ENCODE results near the gene NAPA. TPM values are rescaled to one million over a fixed set of nuclear protein-coding genes. Genes with fewer than 3 reads are reported as not detected.

Gene NAPA
- total and polyA plus RNA-seq, 8 donors = 106 to 131 (median 119) TPM

DNA sequence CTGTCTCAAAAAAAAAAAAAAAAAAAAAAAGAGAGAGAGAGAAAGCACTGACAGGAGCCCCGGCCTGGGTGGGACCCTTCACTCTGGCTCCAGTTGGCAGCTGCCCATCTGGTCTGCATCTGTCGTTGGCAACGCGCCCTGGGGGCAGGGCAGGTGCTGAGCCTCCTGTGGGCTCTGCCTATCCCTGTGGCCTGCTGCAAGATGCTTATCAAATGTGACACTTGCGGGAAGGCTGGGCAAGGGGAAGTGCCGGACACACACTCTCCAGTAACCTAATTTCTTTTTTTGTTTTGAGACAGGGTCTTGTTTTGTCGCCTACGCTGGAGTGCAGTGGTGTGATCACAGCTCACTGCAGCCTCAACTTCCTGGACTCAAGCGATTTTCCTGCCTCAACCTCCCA lies 20.1 kb downstream of the NAPA start:
- Histone ChIP-seq H3K27ac (no peak overlapping the region), H3K36me3 (peaks cover 0 to 93% of the 10 kb centered on the region in 2 donors), H3K4me3 (no peak overlapping the region), H3K9me3 (no peaks in the 10 kb centered on the region), H3K27me3 (no peaks in the 10 kb centered on the region), H3K4me1 (no peaks in the 10 kb centered on the region)
- TF ChIP-seq, protein P1, sequence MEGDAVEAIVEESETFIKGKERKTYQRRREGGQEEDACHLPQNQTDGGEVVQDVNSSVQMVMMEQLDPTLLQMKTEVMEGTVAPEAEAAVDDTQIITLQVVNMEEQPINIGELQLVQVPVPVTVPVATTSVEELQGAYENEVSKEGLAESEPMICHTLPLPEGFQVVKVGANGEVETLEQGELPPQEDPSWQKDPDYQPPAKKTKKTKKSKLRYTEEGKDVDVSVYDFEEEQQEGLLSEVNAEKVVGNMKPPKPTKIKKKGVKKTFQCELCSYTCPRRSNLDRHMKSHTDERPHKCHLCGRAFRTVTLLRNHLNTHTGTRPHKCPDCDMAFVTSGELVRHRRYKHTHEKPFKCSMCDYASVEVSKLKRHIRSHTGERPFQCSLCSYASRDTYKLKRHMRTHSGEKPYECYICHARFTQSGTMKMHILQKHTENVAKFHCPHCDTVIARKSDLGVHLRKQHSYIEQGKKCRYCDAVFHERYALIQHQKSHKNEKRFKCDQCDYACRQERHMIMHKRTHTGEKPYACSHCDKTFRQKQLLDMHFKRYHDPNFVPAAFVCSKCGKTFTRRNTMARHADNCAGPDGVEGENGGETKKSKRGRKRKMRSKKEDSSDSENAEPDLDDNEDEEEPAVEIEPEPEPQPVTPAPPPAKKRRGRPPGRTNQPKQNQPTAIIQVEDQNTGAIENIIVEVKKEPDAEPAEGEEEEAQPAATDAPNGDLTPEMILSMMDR (IDR thresholded peaks at IDR 0.05) = no peak
- ATAC-seq (no peak), DNase-seq (peak in 1 of 4 donors; percentile 68)
- intact Hi-C loops (cut with DNase I) = no loop called here

- ATAC-seq (no peak), DNase-seq (peak in 1 of 4 donors; percentile 20)
- TF ChIP-seq, protein P1 (IDR thresholded peaks at IDR 0.05) = no peak
- Histone ChIP-seq H3K4me1 (no peaks in the 10 kb centered on the region), H3K9me3 (no peaks in the 10 kb centered on the region), H3K4me3 (no peak overlapping the region), H3K27ac (no peak overlapping the region), H3K27me3 (no peaks in the 10 kb centered on the region), H3K36me3 (peaks cover 0 to 93% of the 10 kb centered on the region in 2 donors)
- intact Hi-C loops (cut with DNase I) = no loop called here
These were observed 20.7 kb downstream of the NAPA start for GRCh38 chr19:47494211-47494547.

- Histone ChIP-seq H3K27me3 (no peaks in the 10 kb centered on the region), H3K4me1 (no peaks in the 10 kb centered on the region), H3K9me3 (no peaks in the 10 kb centered on the region), H3K36me3 (peaks cover 0 to 93% of the 10 kb centered on the region in 2 donors), H3K27ac (no peak overlapping the region), H3K4me3 (no peak overlapping the region)
- ATAC-seq = no peak
- DNase-seq = peak in 1 of 4 donors; percentile 45
- intact Hi-C loops (cut with DNase I) = no loop called here
- TF ChIP-seq, protein P1 (IDR thresholded peaks at IDR 0.05) = no peak
These were observed 21.3 kb downstream of the NAPA start for GRCh38 chr19:47493378-47494210.

DNA sequence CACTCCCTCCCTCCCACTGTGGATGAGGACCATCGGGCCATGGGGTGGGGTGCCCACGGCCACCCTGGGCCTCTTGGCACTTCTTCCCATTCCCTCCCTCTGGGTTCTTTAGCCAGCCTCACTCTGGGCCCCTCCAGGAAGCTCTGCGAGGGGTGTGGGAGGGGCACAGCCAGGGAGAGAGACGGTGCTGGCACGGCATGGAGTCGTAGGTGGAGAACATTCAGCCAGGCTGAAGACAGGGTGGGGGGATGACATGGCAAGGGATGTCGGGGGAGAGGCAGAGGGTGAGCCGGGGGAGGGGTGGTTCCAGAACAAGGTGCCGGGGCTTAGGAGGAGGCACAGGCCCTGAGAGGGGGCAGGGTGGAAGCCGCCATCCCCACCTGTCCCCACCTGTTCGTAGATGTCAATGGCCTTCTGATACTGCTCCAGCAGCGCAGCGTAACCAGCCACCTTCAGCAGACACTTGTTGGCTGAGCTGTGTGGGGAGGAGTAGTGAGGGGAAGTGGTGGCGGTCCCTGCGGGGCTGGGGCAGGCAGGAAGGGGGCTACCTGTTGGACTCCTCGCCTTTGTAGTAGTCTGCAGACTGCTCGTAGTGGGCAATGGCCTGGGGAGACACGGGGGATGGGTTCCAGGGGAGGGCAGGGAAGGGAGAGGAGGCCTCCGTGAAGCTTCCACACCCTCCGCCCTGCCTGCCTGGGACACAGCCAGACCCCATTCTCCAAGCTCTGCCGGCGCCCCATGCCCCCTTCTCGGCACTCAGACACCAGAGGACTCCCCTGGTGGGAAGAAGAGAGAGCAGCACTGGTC lies 22.1 kb downstream of the NAPA start:
- Histone ChIP-seq H3K4me3 (no peak overlapping the region), H3K9me3 (no peaks in the 10 kb centered on the region), H3K27ac (no peak overlapping the region), H3K4me1 (no peaks in the 10 kb centered on the region), H3K36me3 (peaks cover 0 to 93% of the 10 kb centered on the region in 2 donors), H3K27me3 (no peaks in the 10 kb centered on the region)
- no peak for ATAC-seq
- TF ChIP-seq, protein P1 (IDR thresholded peaks at IDR 0.05) = no peak
- peak in 1 of 4 donors; percentile 59 for DNase-seq
- intact Hi-C loops (cut with DNase I) = no loop called here

DNA sequence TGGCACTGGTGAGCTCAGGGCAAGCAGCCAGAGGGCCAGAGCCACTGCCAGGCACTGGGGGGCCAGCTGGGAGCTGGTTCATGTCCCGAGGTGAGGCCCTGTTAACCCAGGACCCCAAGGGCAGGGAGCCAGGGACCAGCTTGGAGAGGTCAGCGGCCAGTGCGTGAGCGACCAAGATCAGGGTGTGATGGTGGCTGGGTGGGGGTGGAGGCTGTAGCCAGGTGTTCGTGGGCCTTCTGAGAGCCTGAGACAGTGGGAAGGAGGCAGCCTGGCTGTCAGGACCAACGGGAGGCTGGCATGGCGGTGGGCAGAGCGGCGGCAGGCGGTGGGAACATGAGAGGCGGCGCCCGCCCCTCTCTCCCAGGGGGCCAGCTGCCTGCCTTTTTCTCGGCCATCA lies 22.7 kb downstream of the NAPA start:
- no peak for ATAC-seq
- Histone ChIP-seq H3K27ac (no peak overlapping the region), H3K4me1 (no peaks in the 10 kb centered on the region), H3K27me3 (no peaks in the 10 kb centered on the region), H3K9me3 (no peaks in the 10 kb centered on the region), H3K4me3 (no peak overlapping the region), H3K36me3 (peaks cover 0 to 93% of the 10 kb centered on the region in 2 donors)
- TF ChIP-seq, protein P1 (IDR thresholded peaks at IDR 0.05) = no peak
- intact Hi-C loops (cut with DNase I) = no loop called here
- peak in 1 of 4 donors; percentile 58 for DNase-seq

Measured in left lung (tissue), 10 donors.